Measurements from ENCODE around the gene HUWE1. TPM values are rescaled to one million over a fixed set of nuclear protein-coding genes. Genes with fewer than 3 reads are reported as not detected.

Gene HUWE1
- total RNA-seq, 4 donors from 2014 or later = 104 to 117 (median 112) TPM

DNA sequence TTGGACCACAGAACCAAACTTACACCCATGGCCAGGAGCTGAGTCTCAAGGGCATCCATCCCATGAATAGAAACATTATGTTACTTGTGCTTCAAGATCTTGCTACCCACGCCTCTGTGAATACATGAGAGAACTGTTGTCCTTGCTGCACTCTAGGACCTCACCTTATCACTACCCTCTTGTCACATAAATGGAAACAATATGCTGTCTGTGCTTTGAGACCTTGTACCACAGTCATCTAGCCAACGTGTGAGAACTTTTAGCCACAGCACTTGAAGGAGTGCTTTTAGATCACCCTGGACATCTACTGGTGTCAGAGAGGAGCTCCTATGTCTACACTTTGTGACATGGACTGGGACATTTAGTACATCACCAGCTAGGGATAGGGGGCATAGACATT, 30.7 kb upstream of the HUWE1 start:
- TF ChIP-seq, protein P1, sequence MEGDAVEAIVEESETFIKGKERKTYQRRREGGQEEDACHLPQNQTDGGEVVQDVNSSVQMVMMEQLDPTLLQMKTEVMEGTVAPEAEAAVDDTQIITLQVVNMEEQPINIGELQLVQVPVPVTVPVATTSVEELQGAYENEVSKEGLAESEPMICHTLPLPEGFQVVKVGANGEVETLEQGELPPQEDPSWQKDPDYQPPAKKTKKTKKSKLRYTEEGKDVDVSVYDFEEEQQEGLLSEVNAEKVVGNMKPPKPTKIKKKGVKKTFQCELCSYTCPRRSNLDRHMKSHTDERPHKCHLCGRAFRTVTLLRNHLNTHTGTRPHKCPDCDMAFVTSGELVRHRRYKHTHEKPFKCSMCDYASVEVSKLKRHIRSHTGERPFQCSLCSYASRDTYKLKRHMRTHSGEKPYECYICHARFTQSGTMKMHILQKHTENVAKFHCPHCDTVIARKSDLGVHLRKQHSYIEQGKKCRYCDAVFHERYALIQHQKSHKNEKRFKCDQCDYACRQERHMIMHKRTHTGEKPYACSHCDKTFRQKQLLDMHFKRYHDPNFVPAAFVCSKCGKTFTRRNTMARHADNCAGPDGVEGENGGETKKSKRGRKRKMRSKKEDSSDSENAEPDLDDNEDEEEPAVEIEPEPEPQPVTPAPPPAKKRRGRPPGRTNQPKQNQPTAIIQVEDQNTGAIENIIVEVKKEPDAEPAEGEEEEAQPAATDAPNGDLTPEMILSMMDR (IDR thresholded peaks at IDR 0.05; ENCODE audit: low read depth) = no peak

DNA sequence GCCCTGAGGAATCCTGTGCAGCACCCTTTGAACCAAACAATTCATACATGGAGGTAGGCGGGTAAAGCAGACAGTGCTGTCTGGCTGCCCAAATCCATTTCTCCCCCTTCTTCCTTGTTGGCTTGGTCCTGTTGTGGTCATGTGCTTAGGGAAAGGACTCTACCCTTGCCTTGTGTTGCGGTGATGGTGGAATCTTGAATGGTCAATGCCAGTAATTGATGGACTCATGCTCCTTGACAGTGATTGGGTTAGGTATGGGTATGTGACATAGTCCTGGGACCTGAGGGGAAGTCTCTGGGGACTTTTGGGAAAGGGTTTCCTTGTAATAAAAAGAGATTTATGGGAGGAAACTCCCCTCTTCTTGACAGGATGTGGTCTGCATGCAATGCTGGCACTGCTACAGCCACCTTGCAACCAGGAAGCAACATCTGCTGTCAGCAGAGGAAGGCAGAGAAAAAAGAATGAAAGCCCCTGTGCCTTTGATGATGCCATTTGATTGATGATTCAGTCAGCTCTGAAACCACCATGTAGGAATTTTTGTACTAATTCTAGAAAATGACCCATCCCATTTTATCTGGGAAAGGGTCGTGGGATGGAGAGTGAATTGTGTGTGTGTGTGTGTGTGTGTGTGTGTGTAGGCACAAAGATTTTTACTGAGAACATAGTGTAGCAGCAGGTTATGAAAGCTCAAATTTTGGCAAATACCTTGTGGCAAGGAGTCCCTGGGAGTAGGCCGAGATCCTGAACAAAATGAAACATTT, 30.0 kb upstream of the HUWE1 start:
- TF ChIP-seq, protein P1 (IDR thresholded peaks at IDR 0.05; ENCODE audit: low read depth) = no peak

DNA sequence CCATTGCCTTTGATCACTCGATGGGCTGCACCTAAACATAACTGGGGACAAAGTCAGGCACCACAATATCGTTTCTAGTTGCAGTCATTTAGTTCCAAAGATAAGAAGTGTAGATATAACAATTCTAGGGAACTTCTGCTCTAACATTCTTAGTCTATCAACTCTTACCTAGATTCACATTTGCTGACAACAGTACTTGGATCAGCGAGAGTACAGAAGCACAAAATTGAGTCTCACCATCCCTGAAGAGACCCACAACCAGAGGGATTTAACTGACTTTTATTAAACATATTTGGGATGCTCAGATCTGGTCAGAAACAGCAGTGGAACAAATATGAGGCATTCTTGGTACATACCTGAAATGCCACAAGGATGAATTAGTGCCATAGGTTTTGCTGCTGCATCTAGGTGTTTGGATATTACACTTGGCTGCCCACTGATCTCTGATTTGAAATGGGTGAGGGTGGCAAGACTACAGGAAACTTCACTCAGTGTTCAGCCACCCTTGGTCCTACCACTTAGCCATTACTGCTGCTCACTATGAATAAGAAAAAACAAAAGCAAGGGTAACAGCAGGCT, 28.9 kb upstream of the HUWE1 start:
- TF ChIP-seq, protein P1 (IDR thresholded peaks at IDR 0.05; ENCODE audit: low read depth) = no peak

DNA sequence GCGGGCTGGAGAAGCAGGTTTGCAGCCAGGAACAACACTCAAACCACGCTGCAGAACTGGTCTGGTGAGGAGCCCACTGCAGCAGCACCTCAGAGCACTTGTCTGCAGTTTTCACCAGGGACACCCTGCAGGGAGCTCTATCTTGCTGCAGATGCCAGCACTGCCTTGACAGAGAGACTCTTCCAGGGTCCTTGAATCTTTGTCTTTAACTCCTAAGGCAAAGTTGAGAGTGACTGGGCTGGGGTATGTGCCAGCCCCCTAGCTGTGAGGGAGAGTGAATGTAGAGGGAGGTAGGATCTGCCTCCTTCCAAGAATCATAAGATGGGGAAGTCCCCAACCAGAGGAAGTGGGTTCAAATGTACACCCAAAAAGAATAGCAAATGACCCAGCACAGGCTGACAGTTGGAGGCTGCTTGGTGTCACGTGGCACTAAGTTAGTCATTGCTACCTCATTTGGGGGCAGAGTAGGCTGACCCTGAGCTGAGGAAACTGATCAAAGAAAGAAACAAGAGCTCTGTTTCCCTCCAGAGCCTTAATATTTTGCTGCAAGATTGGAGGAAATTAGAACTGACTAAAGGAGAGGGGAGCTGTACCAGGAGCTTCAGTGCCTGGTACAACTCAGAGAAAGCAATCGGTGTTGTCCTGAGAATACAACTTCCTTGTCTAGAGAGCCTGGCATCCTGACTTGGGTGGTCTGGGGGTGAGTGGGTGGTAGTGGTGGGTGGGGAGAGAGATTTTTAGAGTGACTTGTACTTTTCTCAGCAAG, 28.2 kb upstream of the HUWE1 start:
- TF ChIP-seq, protein P1 (IDR thresholded peaks at IDR 0.05; ENCODE audit: low read depth) = no peak

DNA sequence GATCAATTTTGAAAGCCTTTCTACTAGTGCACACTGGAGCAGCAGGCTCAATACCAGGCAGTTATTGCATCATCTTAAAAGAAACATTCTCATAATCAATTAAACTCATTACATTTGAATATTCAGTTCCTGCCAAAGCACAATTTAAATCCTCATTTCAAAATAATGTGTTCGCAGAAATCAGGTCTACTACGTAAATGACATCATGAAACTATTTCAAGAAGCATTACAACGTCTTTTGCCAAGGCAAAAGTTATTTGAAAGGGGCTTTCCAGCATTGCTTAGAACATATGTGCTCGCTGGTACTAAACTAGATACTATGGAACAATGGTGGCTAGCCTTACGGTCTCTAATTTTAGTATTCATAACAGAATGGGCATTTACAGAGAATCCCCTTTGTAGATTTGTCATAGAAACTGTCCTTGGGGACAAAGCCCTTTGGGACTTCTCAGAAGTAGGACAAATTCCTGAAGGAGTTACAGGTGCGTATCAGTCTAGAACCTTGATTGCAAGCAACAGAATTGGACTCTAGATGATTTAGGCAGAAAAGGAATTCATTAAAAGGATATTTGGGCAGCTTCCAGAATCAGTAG, 27.6 kb upstream of the HUWE1 start:
- TF ChIP-seq, protein P1 (IDR thresholded peaks at IDR 0.05; ENCODE audit: low read depth) = no peak

DNA sequence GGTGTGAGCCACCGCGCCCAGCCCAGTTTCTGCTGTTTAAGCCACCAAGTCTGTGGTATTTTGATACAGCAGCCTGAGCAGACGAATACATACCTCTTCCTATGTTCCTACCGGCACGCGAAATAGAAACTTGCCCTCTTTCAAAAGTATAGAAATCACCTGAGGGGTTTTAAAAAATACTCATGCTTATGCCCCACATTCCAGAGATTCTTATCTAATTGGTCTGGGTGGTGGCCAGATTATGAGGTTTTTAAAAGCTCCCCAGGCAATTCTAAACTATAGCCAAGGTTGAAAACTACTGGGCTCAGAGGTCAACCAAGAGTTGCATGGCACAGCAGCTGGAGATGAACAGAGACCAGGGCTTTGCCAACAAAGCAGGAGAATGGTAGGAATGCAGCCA, 24.9 kb upstream of the HUWE1 start:
- TF ChIP-seq, protein P1 (IDR thresholded peaks at IDR 0.05; ENCODE audit: low read depth) = no peak

DNA sequence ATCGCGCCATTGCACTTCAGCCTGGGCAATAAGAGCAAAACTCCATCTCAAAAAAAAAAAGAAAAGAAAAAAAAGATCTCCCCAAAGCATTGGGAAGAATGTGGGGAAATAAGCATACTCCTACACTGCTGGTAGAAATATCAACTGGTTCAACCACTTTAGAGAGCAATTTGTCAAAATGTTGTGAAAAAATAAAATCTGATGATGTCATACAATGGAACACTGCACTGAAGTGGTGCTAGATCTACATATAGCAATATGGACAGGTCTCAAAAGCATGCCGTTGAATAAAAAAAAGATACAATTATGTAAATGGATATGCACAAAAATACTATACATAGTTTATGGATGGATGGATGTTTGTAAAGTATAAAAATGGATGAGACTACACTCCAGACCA, 18.3 kb upstream of the HUWE1 start:
- TF ChIP-seq, protein P1 (IDR thresholded peaks at IDR 0.05; ENCODE audit: low read depth) = no peak
